ENCODE results near the gene CCIN.
"Not testable (repeated sequence)": the region's sequence is repeated elsewhere in the genome, so short reads cannot be mapped to it uniquely, and the experiment has no call there.

Gene CCIN

DNA sequence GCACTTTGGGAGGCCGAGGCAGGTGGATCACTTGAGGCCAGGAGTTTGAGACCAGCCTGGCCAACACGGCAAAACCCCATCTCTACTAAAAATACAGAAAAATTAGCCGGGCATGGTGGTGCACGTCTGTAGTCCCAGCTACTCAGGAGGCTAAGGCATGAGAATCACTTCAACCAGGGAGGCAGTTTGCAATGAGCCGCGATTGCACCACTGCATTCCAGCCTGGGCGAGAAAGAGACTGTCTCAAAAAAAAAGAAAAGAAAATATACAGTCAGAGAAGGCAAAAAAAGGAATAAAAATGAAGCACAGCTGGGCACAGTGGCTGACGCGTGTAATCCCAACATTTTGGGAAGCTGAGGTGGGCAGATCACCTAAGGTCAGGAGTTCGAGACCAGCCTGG lies 7.3 kb downstream of the CCIN start:
- not testable (repeated sequence) for H3K23ac ChIP-seq (ENCODE audit: low read length in 2 of 2); H3K27ac ChIP-seq (ENCODE audit: low read length, poor library complexity, severe bottlenecking); H2BK120ac ChIP-seq (ENCODE audit: low read depth, low read length); H4K8ac ChIP-seq (ENCODE audit: low read length); H3K4me1 ChIP-seq (ENCODE audit: control insufficient read depth, insufficient read depth, low read depth, low read length); DNase-seq; H3K4me3 ChIP-seq (ENCODE audit: insufficient read depth in 1 of 2, low read depth in 1 of 2, low read length in 2 of 2); H2AFZ ChIP-seq (ENCODE audit: low read depth, low read length); H3K9me3 ChIP-seq (ENCODE audit: control insufficient read depth, low read length); H4K91ac ChIP-seq (ENCODE audit: low read length); H3K27me3 ChIP-seq (ENCODE audit: control insufficient read depth in 1 of 2, insufficient read depth in 1 of 2, low read length in 2 of 2); H2BK12ac ChIP-seq (ENCODE audit: low read length in 2 of 2); H3K14ac ChIP-seq (ENCODE audit: low read length in 2 of 2); H2BK5ac ChIP-seq (ENCODE audit: low read depth, low read length, poor library complexity, severe bottlenecking); H3K4ac ChIP-seq (ENCODE audit: low read depth in 1 of 2, low read length in 2 of 2); H3K36me3 ChIP-seq (ENCODE audit: control insufficient read depth in 1 of 2, insufficient read depth in 2 of 2, low read depth in 1 of 2, low read length in 2 of 2); H2AK5ac ChIP-seq (ENCODE audit: low read length, severe bottlenecking); H3K9ac ChIP-seq (ENCODE audit: low read length); H2BK15ac ChIP-seq (ENCODE audit: low read depth, poor library complexity, severe bottlenecking); H3K79me1 ChIP-seq (replicated peaks; ENCODE audit: low read length, poor library complexity, severe bottlenecking); H3K18ac ChIP-seq (ENCODE audit: low read depth in 1 of 2, low read length in 2 of 2); H3K4me2 ChIP-seq (ENCODE audit: low read length, poor library complexity, severe bottlenecking)
- WGBS, result 94% methylated on average over 9 of the region's 10 CpGs

DNA sequence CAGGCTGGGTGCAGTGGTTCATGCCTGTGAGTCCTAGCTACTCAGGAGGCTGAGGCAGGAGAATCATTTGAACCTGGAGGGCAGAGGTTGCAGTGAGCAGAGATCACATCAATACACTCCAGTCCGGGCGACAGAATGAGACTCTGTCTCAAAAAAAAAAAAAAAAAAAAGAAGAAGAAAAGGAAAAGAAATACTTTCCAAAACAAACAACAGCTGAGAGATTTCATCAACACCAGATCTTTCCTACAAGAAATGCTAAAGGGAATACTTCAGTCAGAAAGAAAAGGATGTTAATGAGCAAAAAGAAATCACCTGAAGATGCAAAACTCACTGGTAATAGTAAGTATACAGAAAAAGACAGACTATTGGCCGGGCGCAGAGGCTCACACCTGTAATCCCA lies 8.4 kb downstream of the CCIN start:
- no peak overlapping the region for H2AK5ac ChIP-seq (ENCODE audit: low read length, severe bottlenecking)
- 94% methylated on average over 2 of the region's 4 CpGs for WGBS

DNA sequence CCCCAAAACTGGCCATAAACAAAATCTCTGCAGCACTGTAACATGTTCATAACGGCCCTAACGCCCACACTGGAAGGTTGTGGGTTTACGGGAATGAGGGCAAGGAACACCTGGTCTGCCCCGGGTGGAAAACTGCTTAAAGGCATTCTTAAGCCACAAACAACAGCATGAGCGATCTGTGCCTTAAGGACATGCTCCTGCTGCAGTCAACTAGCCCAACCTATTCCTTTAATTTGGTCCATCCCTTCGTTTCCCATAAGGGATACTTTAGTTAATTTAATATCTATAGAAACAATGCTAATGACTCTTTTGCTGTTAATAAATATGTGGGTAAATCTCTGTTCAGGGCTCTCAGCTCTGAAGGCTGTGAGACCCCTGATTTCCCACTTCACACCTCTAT lies 11.1 kb downstream of the CCIN start:
- H4K91ac ChIP-seq (ENCODE audit: low read length); H3K23ac ChIP-seq (ENCODE audit: low read length in 2 of 2); H3K4me1 ChIP-seq (ENCODE audit: control insufficient read depth, insufficient read depth, low read depth, low read length); H2BK5ac ChIP-seq (ENCODE audit: low read depth, low read length, poor library complexity, severe bottlenecking); H4K8ac ChIP-seq (ENCODE audit: low read length); H3K79me1 ChIP-seq (replicated peaks; ENCODE audit: low read length, poor library complexity, severe bottlenecking); H3K4ac ChIP-seq (ENCODE audit: low read depth in 1 of 2, low read length in 2 of 2); H3K4me2 ChIP-seq (ENCODE audit: low read length, poor library complexity, severe bottlenecking); H3K9ac ChIP-seq (ENCODE audit: low read length); H2BK15ac ChIP-seq (ENCODE audit: low read depth, poor library complexity, severe bottlenecking); H3K9me3 ChIP-seq (ENCODE audit: control insufficient read depth, low read length); H2AK5ac ChIP-seq (ENCODE audit: low read length, severe bottlenecking); H3K36me3 ChIP-seq (ENCODE audit: control insufficient read depth in 1 of 2, insufficient read depth in 2 of 2, low read depth in 1 of 2, low read length in 2 of 2); H3K14ac ChIP-seq (ENCODE audit: low read length in 2 of 2); DNase-seq; H3K27ac ChIP-seq (ENCODE audit: low read length, poor library complexity, severe bottlenecking); H3K18ac ChIP-seq (ENCODE audit: low read depth in 1 of 2, low read length in 2 of 2); H2AFZ ChIP-seq (ENCODE audit: low read depth, low read length); H2BK12ac ChIP-seq (ENCODE audit: low read length in 2 of 2); H3K27me3 ChIP-seq (ENCODE audit: control insufficient read depth in 1 of 2, insufficient read depth in 1 of 2, low read length in 2 of 2); H3K4me3 ChIP-seq (ENCODE audit: insufficient read depth in 1 of 2, low read depth in 1 of 2, low read length in 2 of 2); H2BK120ac ChIP-seq (ENCODE audit: low read depth, low read length): not testable (repeated sequence)
- 92% methylated on average over 5 of the region's 6 CpGs for WGBS

More for the DNA sequence above, 8.4 kb downstream of the CCIN start:
- H2AFZ ChIP-seq (ENCODE audit: low read depth, low read length), result no peak overlapping the region
- no peaks in the 10 kb centered on the region for H3K79me1 ChIP-seq (replicated peaks; ENCODE audit: low read length, poor library complexity, severe bottlenecking)
- H3K23ac ChIP-seq (ENCODE audit: low read length in 2 of 2), result no peak overlapping the region
- H3K9me3 ChIP-seq (ENCODE audit: control insufficient read depth, low read length), result no peaks in the 10 kb centered on the region
- no peak overlapping the region for H2BK5ac ChIP-seq (ENCODE audit: low read depth, low read length, poor library complexity, severe bottlenecking)
- H3K4me3 ChIP-seq (ENCODE audit: insufficient read depth in 1 of 2, low read depth in 1 of 2, low read length in 2 of 2), result no peak overlapping the region
- H2BK120ac ChIP-seq (ENCODE audit: low read depth, low read length), result no peak overlapping the region
- no peak overlapping the region for H4K8ac ChIP-seq (ENCODE audit: low read length)
- DNase-seq, result no peak
- H3K4me1 ChIP-seq (ENCODE audit: control insufficient read depth, insufficient read depth, low read depth, low read length), result no peaks in the 10 kb centered on the region
- H4K91ac ChIP-seq (ENCODE audit: low read length), result no peak overlapping the region
- no peak overlapping the region for H3K14ac ChIP-seq (ENCODE audit: low read length in 2 of 2)
- H3K27ac ChIP-seq (ENCODE audit: low read length, poor library complexity, severe bottlenecking), result no peak overlapping the region
- H2BK15ac ChIP-seq (ENCODE audit: low read depth, poor library complexity, severe bottlenecking), result no peak overlapping the region
- H3K27me3 ChIP-seq (ENCODE audit: control insufficient read depth in 1 of 2, insufficient read depth in 1 of 2, low read length in 2 of 2), result no peaks in the 10 kb centered on the region
- no peak overlapping the region for H3K18ac ChIP-seq (ENCODE audit: low read depth in 1 of 2, low read length in 2 of 2)
- H2BK12ac ChIP-seq (ENCODE audit: low read length in 2 of 2), result no peak overlapping the region
- no peak overlapping the region for H3K4ac ChIP-seq (ENCODE audit: low read depth in 1 of 2, low read length in 2 of 2)
- H3K36me3 ChIP-seq (ENCODE audit: control insufficient read depth in 1 of 2, insufficient read depth in 2 of 2, low read depth in 1 of 2, low read length in 2 of 2), result no peaks in the 10 kb centered on the region
- no peak overlapping the region for H3K9ac ChIP-seq (ENCODE audit: low read length)
- no peak overlapping the region for H3K4me2 ChIP-seq (ENCODE audit: low read length, poor library complexity, severe bottlenecking)

DNA sequence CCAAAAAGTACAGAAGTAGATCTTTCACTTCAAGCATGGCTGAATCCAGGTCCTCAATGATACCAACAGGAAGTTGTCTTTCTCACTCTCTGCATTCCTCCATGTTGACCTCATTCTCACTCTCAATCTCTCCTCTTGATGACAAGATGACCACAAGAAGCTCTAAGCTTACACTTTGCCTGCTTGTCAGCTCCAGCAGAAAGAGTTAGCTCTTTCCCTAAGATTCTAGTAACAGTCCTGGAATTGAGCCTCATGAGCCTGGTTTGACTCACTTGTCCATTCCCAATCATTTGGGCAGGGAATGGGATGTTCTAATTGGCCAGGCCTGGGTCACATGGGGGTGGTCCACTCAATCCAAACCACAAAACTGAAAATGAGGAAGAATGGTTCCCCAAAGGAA lies 18.2 kb downstream of the CCIN start:
- H3K4me3 ChIP-seq (ENCODE audit: insufficient read depth in 1 of 2, low read depth in 1 of 2, low read length in 2 of 2), result no peak overlapping the region
- H3K79me1 ChIP-seq (replicated peaks; ENCODE audit: low read length, poor library complexity, severe bottlenecking), result no peaks in the 10 kb centered on the region
- H3K18ac ChIP-seq (ENCODE audit: low read depth in 1 of 2, low read length in 2 of 2), result no peak overlapping the region
- H3K4ac ChIP-seq (ENCODE audit: low read depth in 1 of 2, low read length in 2 of 2), result no peak overlapping the region
- H4K8ac ChIP-seq (ENCODE audit: low read length), result no peak overlapping the region
- H3K27ac ChIP-seq (ENCODE audit: low read length, poor library complexity, severe bottlenecking), result peak overlapping the region; percentile 70
- no peak overlapping the region for H2BK5ac ChIP-seq (ENCODE audit: low read depth, low read length, poor library complexity, severe bottlenecking)
- H2BK120ac ChIP-seq (ENCODE audit: low read depth, low read length), result no peak overlapping the region
- peak; percentile 92 for DNase-seq
- no peak overlapping the region for H2AFZ ChIP-seq (ENCODE audit: low read depth, low read length)
- H3K4me1 ChIP-seq (ENCODE audit: control insufficient read depth, insufficient read depth, low read depth, low read length), result peaks cover 4% of the 10 kb centered on the region
- H3K23ac ChIP-seq (ENCODE audit: low read length in 2 of 2), result no peak overlapping the region
- no peaks in the 10 kb centered on the region for H3K9me3 ChIP-seq (ENCODE audit: control insufficient read depth, low read length)
- no peak overlapping the region for H2BK12ac ChIP-seq (ENCODE audit: low read length in 2 of 2)
- H3K9ac ChIP-seq (ENCODE audit: low read length), result peak overlapping the region; percentile 59
- H3K27me3 ChIP-seq (ENCODE audit: control insufficient read depth in 1 of 2, insufficient read depth in 1 of 2, low read length in 2 of 2), result no peaks in the 10 kb centered on the region
- H4K91ac ChIP-seq (ENCODE audit: low read length), result no peak overlapping the region
- H2BK15ac ChIP-seq (ENCODE audit: low read depth, poor library complexity, severe bottlenecking), result no peak overlapping the region
- peak overlapping the region; percentile 51 for H2AK5ac ChIP-seq (ENCODE audit: low read length, severe bottlenecking)
- no peak overlapping the region for H3K4me2 ChIP-seq (ENCODE audit: low read length, poor library complexity, severe bottlenecking)
- H3K36me3 ChIP-seq (ENCODE audit: control insufficient read depth in 1 of 2, insufficient read depth in 2 of 2, low read depth in 1 of 2, low read length in 2 of 2), result no peaks in the 10 kb centered on the region
- no peak overlapping the region for H3K14ac ChIP-seq (ENCODE audit: low read length in 2 of 2)
